GM10266 (cell line): ENCODE results near the gene LGALS4.
"Not testable (repeated sequence)": the region's sequence is repeated elsewhere in the genome, so short reads cannot be mapped to it uniquely, and the experiment has no call there.

Source experiments
- DNase-seq: peaks from one replicate; pipeline ENCODE4 v3.0.0; 2012; ENCODE audit errors: extremely low spot score
- TF ChIP-seq, protein P1 (sequence below): IDR thresholded peaks from 2 replicates; pipeline ENCODE4 v1.5.1; 2012; ENCODE audit warnings: mild to moderate bottlenecking, low read depth; ENCODE audit not compliant: control insufficient read depth, insufficient read depth; ENCODE audit errors: missing control alignments

The LGALS4 gene

DNA sequence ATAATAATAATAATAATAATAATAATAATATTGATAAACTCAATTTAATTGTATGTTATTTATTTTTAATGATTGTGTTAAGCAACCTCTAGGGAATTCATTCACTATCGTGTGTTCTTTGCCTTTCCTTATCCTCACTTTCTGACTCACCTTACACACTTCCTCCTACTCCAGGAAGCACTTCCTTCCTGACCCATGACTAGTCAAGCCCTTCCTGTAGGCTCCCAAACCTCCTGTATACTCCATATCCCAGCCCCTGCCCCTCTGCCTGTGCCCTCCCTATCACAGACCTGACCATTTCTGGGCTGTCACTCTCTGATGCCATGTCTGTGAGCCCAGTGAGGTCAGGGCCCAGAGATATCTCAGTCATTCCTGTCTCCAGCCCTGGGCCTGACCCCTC is 7.6 kb downstream of the LGALS4 start:
- no peak for DNase-seq
- TF ChIP-seq, protein P1, sequence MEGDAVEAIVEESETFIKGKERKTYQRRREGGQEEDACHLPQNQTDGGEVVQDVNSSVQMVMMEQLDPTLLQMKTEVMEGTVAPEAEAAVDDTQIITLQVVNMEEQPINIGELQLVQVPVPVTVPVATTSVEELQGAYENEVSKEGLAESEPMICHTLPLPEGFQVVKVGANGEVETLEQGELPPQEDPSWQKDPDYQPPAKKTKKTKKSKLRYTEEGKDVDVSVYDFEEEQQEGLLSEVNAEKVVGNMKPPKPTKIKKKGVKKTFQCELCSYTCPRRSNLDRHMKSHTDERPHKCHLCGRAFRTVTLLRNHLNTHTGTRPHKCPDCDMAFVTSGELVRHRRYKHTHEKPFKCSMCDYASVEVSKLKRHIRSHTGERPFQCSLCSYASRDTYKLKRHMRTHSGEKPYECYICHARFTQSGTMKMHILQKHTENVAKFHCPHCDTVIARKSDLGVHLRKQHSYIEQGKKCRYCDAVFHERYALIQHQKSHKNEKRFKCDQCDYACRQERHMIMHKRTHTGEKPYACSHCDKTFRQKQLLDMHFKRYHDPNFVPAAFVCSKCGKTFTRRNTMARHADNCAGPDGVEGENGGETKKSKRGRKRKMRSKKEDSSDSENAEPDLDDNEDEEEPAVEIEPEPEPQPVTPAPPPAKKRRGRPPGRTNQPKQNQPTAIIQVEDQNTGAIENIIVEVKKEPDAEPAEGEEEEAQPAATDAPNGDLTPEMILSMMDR, result no peak

DNA sequence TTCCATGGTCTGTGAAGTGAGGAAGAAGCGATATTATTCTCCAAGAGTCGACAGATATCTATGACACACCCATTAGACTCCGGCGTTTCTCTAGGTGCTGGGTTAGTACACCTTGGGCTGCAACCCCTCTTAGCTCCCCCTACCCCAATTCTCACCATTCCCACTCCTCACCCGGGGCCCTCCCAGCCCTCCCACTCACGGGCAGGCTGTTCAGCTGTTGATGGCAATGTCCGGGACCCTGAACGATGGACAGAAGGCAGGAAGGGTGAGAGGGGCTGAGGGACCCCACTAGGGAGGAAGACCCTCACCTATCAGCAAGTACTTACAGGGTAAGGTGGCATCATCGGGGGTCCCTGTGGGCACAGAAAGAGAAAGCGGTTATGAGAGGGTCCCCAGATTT is 9.2 kb downstream of the LGALS4 start:
- DNase-seq, result no peak

DNA sequence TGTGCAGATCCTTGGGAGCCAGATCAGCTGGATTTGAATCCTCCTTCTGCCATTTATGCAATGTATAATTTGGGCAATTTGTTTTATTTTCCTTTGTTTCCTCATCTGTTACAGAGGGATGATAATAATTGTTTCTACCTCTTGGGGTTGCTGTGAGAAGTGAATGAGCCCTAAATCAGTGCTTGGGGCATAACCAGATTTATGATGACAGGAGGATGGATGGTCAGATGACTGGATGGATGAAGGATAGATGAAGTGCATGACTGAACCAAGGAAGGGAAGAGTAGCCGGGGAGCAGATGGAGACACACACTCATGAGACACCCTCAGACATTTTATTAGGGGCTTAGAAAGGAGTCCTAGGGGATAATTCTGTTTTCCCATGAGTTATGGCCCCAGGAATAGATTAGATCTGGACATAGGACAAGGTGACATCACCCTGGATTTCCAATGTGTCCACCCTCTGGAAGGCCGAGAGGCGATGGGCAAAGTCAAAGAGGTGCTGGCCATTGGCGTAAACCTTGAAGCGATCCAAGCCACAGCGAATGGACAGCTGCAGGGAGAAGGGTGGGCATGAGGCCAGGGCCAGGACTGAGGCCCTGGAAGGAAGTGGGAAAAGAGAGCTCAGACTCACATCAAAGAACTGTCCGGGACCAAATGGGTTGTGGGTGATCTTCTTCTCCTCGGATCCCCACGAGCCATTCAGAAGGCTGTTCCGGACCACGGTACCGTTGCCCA is 11.2 kb downstream of the LGALS4 start:
- TF ChIP-seq, protein P1, result no peak
- DNase-seq, result no peak

More for the DNA sequence above, 9.2 kb downstream of the LGALS4 start:
- TF ChIP-seq, protein P1, result no peak

DNA sequence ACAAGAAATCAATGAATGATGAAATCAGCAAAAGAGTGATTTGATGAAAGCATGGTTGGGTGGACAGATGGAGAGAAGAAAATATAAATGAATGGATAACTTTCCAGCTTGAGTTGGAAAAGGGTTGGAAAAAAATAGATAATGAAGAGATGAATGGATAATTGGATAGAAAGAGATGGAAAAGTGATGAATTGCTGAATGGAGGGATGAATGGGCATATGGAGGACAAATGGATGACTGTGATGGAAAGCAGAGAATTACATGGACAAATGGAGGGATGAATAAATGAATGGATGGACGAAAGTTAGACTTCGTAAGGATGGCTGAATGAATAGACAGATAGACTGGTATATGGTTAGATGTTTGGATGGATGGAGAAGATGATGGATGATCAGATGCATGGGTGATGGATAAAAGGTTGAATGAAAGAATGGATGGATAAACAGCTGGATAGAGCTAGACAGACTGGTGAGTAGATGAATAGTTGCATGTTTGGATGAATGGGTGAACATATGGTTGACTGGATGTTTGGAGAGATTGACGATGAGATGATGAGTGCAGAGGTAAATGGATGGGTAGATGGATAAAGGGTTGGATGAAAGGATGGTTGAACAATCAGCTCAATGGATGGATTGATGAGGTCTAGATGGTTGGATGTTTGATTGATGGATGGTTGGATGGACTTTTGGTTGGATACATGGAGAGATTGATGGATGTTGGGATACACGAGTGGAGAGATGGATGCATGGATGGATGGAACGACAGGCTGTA is 12.0 kb downstream of the LGALS4 start:
- DNase-seq, result no peak
- TF ChIP-seq, protein P1, result no peak

DNA sequence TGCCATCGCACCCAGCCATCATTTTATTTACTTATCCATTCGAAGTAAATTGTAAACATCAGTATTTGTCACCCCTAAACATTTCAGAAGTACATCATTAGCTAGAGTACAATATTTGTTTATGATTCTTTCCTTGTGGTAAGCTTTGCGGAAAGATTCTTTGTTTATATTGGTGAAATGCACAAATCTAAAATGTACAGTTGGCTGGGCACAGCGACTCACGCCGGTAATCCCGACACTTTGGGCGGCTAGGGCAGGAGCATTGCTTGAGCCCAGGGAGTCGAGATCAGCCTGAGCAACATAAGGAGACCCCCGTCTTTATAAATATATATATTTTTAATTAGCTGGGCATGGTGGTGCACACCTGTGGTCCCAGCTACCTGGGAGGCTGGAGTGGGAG is 13.6 kb downstream of the LGALS4 start:
- no peak for DNase-seq
- TF ChIP-seq, protein P1, result no peak

DNA sequence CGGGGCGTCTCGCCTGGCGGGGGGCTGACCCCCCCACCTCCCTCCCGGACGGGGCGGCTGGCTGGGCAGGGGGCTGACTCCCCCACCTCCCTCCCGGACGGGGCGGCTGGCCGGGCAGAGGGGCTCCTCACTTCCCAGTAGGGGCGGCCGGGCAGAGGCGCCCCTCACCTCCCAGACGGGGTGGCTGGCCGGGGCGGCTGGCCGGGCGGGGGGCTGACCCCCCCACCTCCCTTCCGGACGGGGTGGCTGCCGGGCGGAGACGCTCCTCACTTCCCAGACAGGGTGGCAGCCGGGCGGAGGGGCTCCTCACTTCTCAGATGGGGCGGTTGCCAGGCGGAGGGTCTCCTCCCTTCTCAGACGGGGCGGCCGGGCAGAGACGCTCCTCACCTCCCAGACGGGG is 15.0 kb downstream of the LGALS4 start:
- DNase-seq, result not testable (repeated sequence)

DNA sequence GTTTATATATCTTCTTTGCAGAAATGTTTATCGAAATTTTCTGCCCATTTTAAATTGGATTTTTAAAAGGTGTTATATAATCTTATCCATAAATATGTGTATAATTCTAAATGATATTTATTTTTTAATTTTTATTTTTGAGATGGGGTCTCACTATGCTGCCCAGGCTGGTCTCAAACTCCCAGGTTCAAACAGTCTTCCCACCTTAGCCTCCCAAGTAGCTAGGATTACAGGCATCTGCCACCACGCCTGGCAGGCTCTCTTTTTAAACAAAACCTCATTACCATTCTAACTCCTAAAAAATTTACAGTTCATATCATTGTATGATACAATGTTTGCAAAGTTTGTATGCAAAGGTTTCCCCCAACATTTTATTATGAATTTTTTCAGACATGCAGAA is 16.6 kb downstream of the LGALS4 start:
- TF ChIP-seq, protein P1, result no peak
- no peak for DNase-seq

DNA sequence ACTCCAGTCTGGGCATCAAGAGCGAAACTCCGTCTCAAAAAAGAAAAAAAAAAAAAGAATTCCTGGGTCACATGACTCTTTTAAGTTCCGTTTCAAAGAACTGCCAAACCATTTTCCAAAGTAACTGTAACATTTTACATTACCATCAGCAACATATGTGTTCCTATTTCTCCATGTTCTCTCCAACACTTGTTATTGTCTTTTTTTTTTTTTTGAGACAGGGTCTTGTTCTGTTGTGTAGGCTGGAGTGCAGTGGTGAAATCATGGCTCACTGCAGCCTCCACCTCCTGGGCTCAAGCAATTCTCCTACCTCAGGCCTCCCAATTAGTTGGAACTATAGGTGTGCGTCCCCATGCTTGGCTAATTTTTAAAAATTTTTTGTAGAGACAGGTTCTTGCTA is 17.2 kb downstream of the LGALS4 start:
- DNase-seq, result no peak
- TF ChIP-seq, protein P1, result no peak
